B cell (primary cell): ENCODE data around the gene ELMO1. TPM values are rescaled to one million over a fixed set of nuclear protein-coding genes. Genes with fewer than 3 reads are reported as not detected.

Source experiments
- ATAC-seq: fragments of 200-7000 bp; cut with Tn5 transposase; one replicate; pipeline ENCODE4 v1.10.0; 2021; ENCODE audit warnings: low read depth, mild to moderate bottlenecking, moderate number of reproducible peaks, moderate library complexity
- CTCF ChIA-PET: fragments of 350-600 bp; sonication (Branson Sonifier 250); formaldehyde crosslinking; loops from one replicate; lab custom pipeline; 2021; ENCODE audit warnings: antibody characterized with exemption, inconsistent platforms; lab: Charles Lee
- POLR2A ChIA-PET: fragments of 350-600 bp; sonication (Branson Sonifier 250); formaldehyde crosslinking; loops from one replicate; lab custom pipeline; 2021; ENCODE audit warnings: antibody characterized with exemption; lab: Charles Lee
- DNase-seq: peaks from one replicate; pipeline ENCODE4 v3.0.0; 2013
- H2AFZ ChIP-seq: 2 replicates; pipeline ENCODE4 v1.6.1; 2012; ENCODE audit warnings: mild to moderate bottlenecking, low read depth, low read length; ENCODE audit not compliant: insufficient read depth, poor library complexity, severe bottlenecking
- H3K27ac ChIP-seq, 2 donors: 1 replicate in 1 of 2; 2 replicates in 1 of 2; pipeline ENCODE4 v1.5.1; 2012 to 2013; ENCODE audit warnings: low read length in 2 of 2, mild to moderate bottlenecking in 2 of 2, moderate library complexity in 1 of 2
- H3K27me3 ChIP-seq, 4 experiments: fragments of 200-600 bp in 1 of 4; sonication (generic) in 1 of 4; replicated peaks in 1 of 4; 1 replicate in 2 of 4; 2 replicates in 2 of 4; pipeline versions ENCODE4 v1.6.1 to v1.7.0; 2013 to 2016; ENCODE audit warnings: low read length in 3 of 4, mild to moderate bottlenecking in 2 of 4, mixed read lengths in 1 of 4, moderate library complexity in 1 of 4; ENCODE audit not compliant: insufficient read depth in 4 of 4, control insufficient read depth in 3 of 4; ENCODE audit errors: control extremely low read depth in 1 of 4
- H3K36me3 ChIP-seq, 2 experiments: replicated peaks in 1 of 2; 1 replicate in 1 of 2; 2 replicates in 1 of 2; pipeline versions ENCODE4 v1.6.1 to v1.7.1; 2013; ENCODE audit warnings: low read length in 1 of 2; ENCODE audit not compliant: insufficient read depth in 2 of 2, control insufficient read depth in 1 of 2; ENCODE audit errors: control extremely low read depth in 1 of 2, extremely low read depth in 1 of 2
- H3K4me1 ChIP-seq, 2 donors: fragments of 200-600 bp in 1 of 2; sonication (generic) in 1 of 2; 1 replicate in 1 of 2; 2 replicates in 1 of 2; pipeline versions ENCODE4 v1.5.1 to v1.6.1; 2013 to 2017; ENCODE audit warnings: low read length in 2 of 2; ENCODE audit not compliant: control insufficient read depth in 2 of 2, insufficient read depth in 2 of 2
- H3K4me2 ChIP-seq: replicated peaks from 2 replicates; pipeline ENCODE3; 2012; ENCODE audit warnings: mild to moderate bottlenecking, low read depth, low read length; ENCODE audit not compliant: poor library complexity, severe bottlenecking
- H3K4me3 ChIP-seq, 5 experiments: fragments of 200-600 bp in 1 of 5; sonication (generic) in 1 of 5; 1 replicate in 3 of 5; 2 replicates in 2 of 5; pipeline versions ENCODE4 v1.5.1 to v1.7.0; 2011 to 2016; ENCODE audit warnings: low read length in 4 of 5, mild to moderate bottlenecking in 4 of 5, low read depth in 2 of 5, control low read depth in 1 of 5, moderate library complexity in 1 of 5; ENCODE audit not compliant: insufficient read depth in 1 of 5; ENCODE audit errors: control extremely low read depth in 1 of 5, extremely low read depth in 1 of 5
- H3K79me2 ChIP-seq: fragments of 200-600 bp; sonication (generic); one replicate; pipeline ENCODE4 v1.6.0; 2016; ENCODE audit warnings: low read length; ENCODE audit not compliant: control insufficient read depth, insufficient read depth
- H3K9ac ChIP-seq: fragments of 200-600 bp; sonication (generic); 2 replicates; pipeline ENCODE4 v1.6.1; 2017; ENCODE audit warnings: mild to moderate bottlenecking, low read length, moderate library complexity
- H3K9me3 ChIP-seq, 3 donors: one replicate each; pipeline versions ENCODE4 v1.6.1 to v1.7.1; 2013; ENCODE audit warnings: low read length in 2 of 3; ENCODE audit not compliant: control insufficient read depth in 2 of 3, insufficient read depth in 1 of 3; ENCODE audit errors: control extremely low read depth in 1 of 3
- H4K20me1 ChIP-seq: 2 replicates; pipeline ENCODE4 v1.6.0; 2012; ENCODE audit warnings: mild to moderate bottlenecking, low read length; ENCODE audit not compliant: insufficient read depth, control insufficient read depth, poor library complexity, severe bottlenecking
- H3K27ac Mint-ChIP-seq: one replicate; pipeline ENCODE4 v1.8.0; 2021; ENCODE audit warnings: mixed read lengths
- H3K27me3 Mint-ChIP-seq: one replicate; pipeline ENCODE4 v1.8.0; 2021; ENCODE audit warnings: mixed read lengths
- H3K4me1 Mint-ChIP-seq: one replicate; pipeline ENCODE4 v1.8.0; 2021; ENCODE audit warnings: mixed read lengths
- H3K4me3 Mint-ChIP-seq: one replicate; pipeline ENCODE4 v1.8.0; 2021; ENCODE audit warnings: mixed read lengths
- H3K9me3 Mint-ChIP-seq: one replicate; pipeline ENCODE4 v1.8.0; 2022; ENCODE audit warnings: mixed read lengths; ENCODE audit not compliant: insufficient read depth
- CTCF ChIP-seq: fragments of 200-600 bp; IDR thresholded peaks from one replicate; pipeline ENCODE4 v1.8.0; 2022; ENCODE audit warnings: antibody characterized with exemption, mild to moderate bottlenecking
- EZH2 ChIP-seq: IDR thresholded peaks from 2 replicates; pipeline ENCODE4 v1.6.1; 2012; ENCODE audit warnings: borderline replicate concordance, low read depth, mild to moderate bottlenecking, moderate library complexity, low read length; ENCODE audit not compliant: insufficient read depth, poor library complexity, severe bottlenecking
- WGBS: methylation state at CpG from one replicate; pipeline ENCODE4 v1.1.5; 2013; ENCODE audit warnings: missing lambda C conversion rate; ENCODE audit not compliant: insufficient coverage; 5-methylcytosine and 5-hydroxymethylcytosine counted together
- intact Hi-C: fragments of 100-400 bp; cut with micrococcal nuclease; formaldehyde crosslinking; loops from one replicate; pipeline ENCODE4 v1.10.0; 2022
- polyA plus RNA-seq: library from polyadenylated mRNA; depleted of rRNA; stranded (reverse); fragments of >200 nt; gene quantifications from 2 replicates; pipeline ENCODE4 v1.2.3, GENCODE V29; 2012
- total RNA-seq, 2 donors: library from RNA; stranded (reverse); fragments of 120-200 nt in 1 of 2; gene quantifications; 1 replicate in 1 of 2; 2 replicates in 1 of 2; pipeline versions ENCODE4 v1.2.3 to v1.2.4, GENCODE V29; 2013 to 2022

ELMO1 gene
- total and polyA plus RNA-seq, 2 donors (not counting 1 experiment from before 2014, with no cell fraction given) = 44.7 to 177 TPM

GRCh38 chr7:37098762-37099161 is 349.9 kb downstream of the ELMO1 start:
- peaks cover 2% of the 10 kb centered on the region for H3K4me1 Mint-ChIP-seq
- Histone ChIP-seq H3K4me3 (no peak overlapping the region), H3K27ac (no peak overlapping the region), H3K9ac (no peak overlapping the region), H2AFZ (no peak overlapping the region), H3K4me1 (no peaks in the 10 kb centered on the region), H4K20me1 (peaks cover 7% of the 10 kb centered on the region), H3K36me3 (peaks cover 14 to 32% of the 10 kb centered on the region in 2 experiments), H3K9me3 (no peaks in the 10 kb centered on the region), H3K4me2 (no peak overlapping the region), H3K79me2 (peaks cover 4% of the 10 kb centered on the region), H3K27me3 (no peaks in the 10 kb centered on the region)
- no peak for DNase-seq
- no peak overlapping the region for H3K4me3 Mint-ChIP-seq
- WGBS = no CpG with 5 or more reads among the region's 2 CpGs
- TF ChIP-seq EZH2 = no peak
- TF ChIP-seq CTCF = no peak
- CTCF ChIA-PET = interaction anchor here (0.6 kb wide), 1 partner anchor 102 kb away, joined by 3 read pairs; no protein-coding TSS in a partner anchor
- POLR2A ChIA-PET = no interaction called here
- H3K27me3 Mint-ChIP-seq = no peaks in the 10 kb centered on the region
- intact Hi-C loops = no loop called here
- no peak overlapping the region for H3K27ac Mint-ChIP-seq
- no peak for ATAC-seq
- H3K9me3 Mint-ChIP-seq = no peaks in the 10 kb centered on the region

- no peak for ATAC-seq
- CTCF ChIA-PET = no interaction called here
Measured at GRCh38 chr7:37097983-37098382, 350.7 kb downstream of the ELMO1 start.

More at GRCh38 chr7:37097983-37098382, 350.7 kb downstream of the ELMO1 start:
- DNase-seq = no peak
- Histone ChIP-seq H3K9me3 (no peaks in the 10 kb centered on the region), H3K4me3 (no peak overlapping the region), H3K36me3 (peaks cover 17 to 39% of the 10 kb centered on the region in 2 experiments), H3K27me3 (no peaks in the 10 kb centered on the region), H3K79me2 (peaks cover 4% of the 10 kb centered on the region), H3K4me2 (no peak overlapping the region), H4K20me1 (peaks cover 7% of the 10 kb centered on the region), H3K9ac (no peak overlapping the region), H2AFZ (no peak overlapping the region), H3K27ac (no peak overlapping the region), H3K4me1 (no peaks in the 10 kb centered on the region)
- Mint-ChIP-seq H3K9me3 (no peaks in the 10 kb centered on the region), H3K27me3 (no peaks in the 10 kb centered on the region), H3K27ac (no peak overlapping the region), H3K4me3 (no peak overlapping the region), H3K4me1 (peaks cover 2% of the 10 kb centered on the region)
- no CpG with 5 or more reads among the region's 1 CpG for WGBS
- intact Hi-C loops = no loop called here
- no peak for TF ChIP-seq EZH2
- TF ChIP-seq CTCF = no peak
- POLR2A ChIA-PET = no interaction called here
